Retinal pigment epithelial cell (primary cell): ENCODE measurements around the gene CEP20.

Source experiments
- DNase-seq: peaks from one replicate; pipeline ENCODE4 v3.0.0-alpha.2; 2010; ENCODE audit warnings: low read depth
- H3K4me3 ChIP-seq: 2 replicates; pipeline ENCODE4 v1.5.1; 2011; ENCODE audit warnings: mild to moderate bottlenecking, low read length, control low read depth, moderate library complexity
- TF ChIP-seq, protein P1 (sequence below): conservative IDR thresholded peaks from 2 replicates; pipeline ENCODE4 v1.5.1; 2011; ENCODE audit warnings: low read depth, low read length, control low read depth, inconsistent platforms

CEP20 gene

DNA sequence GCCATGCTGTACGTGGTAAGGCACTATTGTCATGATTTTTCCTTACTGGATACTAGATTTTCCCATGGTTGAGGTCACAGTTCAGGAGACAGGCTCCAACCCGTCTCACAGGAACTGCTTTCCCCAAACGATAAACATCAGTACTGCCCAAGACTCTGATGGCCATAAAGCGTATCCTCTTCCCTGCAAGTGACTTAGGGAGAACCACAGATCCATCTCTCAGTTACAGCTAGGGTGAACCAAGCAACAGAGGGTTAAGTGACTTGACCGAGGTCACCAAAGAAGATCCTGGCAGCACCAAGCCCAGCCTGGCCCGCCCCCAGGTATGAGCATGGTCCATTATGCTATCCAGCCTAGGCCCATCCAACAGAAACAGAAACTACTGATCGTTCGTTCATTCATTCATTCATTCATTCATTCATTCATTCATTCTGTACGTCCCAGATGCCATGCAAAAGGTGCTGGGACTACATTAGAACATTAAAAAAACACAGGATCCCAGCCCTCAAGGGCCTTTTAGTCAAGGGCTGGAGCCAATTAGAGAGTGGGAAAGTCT is 62.6 kb downstream of the CEP20 start:
- TF ChIP-seq, protein P1, sequence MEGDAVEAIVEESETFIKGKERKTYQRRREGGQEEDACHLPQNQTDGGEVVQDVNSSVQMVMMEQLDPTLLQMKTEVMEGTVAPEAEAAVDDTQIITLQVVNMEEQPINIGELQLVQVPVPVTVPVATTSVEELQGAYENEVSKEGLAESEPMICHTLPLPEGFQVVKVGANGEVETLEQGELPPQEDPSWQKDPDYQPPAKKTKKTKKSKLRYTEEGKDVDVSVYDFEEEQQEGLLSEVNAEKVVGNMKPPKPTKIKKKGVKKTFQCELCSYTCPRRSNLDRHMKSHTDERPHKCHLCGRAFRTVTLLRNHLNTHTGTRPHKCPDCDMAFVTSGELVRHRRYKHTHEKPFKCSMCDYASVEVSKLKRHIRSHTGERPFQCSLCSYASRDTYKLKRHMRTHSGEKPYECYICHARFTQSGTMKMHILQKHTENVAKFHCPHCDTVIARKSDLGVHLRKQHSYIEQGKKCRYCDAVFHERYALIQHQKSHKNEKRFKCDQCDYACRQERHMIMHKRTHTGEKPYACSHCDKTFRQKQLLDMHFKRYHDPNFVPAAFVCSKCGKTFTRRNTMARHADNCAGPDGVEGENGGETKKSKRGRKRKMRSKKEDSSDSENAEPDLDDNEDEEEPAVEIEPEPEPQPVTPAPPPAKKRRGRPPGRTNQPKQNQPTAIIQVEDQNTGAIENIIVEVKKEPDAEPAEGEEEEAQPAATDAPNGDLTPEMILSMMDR, result no peak

DNA sequence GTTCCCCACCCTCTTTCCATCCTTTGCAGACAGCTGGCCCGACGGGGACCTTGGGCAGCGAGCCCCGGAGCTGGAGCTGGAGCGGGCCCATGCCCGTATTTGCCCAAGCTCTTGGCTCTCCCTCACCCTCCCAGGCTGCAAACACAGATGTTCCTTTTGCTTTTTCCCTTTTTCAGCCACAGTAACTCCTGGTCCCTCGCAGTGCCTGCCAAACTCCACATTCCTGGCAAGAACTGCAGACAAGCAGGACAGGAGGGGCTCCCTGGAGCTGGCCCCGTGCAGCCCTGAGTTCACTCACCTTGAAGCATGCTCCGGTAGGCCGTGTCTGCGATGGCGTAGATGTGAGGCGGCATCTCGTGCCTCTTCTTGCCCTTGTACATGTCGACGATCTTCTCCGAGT is 65.4 kb downstream of the CEP20 start:
- DNase-seq, result no peak
- TF ChIP-seq, protein P1, result no peak
- H3K4me3 ChIP-seq, result no peak overlapping the region

More for the DNA sequence above, 62.6 kb downstream of the CEP20 start:
- no peak overlapping the region for H3K4me3 ChIP-seq
- no peak for DNase-seq

DNA sequence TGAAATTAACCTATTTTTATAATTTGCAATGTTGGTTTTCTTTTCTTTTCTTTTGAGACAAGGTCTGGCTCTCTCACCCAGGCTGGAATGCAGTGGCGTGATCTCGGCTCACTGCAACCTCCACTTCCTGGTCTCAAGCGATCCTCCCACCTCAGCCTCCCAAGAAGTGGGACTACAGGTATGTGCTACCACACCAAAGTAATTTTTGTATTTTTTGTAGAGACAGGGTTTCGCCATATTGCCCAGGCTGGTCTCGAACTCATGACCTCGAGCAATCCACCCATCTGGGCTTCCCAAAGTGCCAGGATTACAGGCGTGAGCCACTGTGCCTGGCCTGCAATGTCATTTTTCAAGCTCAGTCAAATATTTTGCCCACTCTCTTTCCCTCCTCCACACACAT is 67.6 kb downstream of the CEP20 start:
- H3K4me3 ChIP-seq, result no peak overlapping the region
- TF ChIP-seq, protein P1, result no peak

DNA sequence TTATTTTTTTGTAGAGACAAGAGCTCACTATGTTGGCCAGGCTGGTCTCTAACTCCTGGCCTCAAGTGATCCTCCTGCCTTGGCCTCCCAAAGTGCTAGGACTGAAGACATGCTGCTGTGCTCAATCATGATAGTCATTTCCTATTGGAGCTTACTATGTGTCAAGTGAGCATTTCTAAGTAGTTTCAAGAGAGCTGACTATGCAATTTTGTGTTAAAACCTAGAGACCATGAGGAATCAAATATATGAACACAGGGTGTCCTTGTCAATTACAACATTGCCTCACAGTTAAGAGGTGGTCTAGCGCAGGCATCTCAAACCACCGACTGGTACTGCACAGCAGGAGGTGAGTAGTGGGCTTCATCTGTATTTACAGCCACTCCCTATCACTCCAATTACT is 69.4 kb downstream of the CEP20 start:
- TF ChIP-seq, protein P1, result no peak
- H3K4me3 ChIP-seq, result no peak overlapping the region
- no peak for DNase-seq

More for the DNA sequence above, 67.6 kb downstream of the CEP20 start:
- no peak for DNase-seq

DNA sequence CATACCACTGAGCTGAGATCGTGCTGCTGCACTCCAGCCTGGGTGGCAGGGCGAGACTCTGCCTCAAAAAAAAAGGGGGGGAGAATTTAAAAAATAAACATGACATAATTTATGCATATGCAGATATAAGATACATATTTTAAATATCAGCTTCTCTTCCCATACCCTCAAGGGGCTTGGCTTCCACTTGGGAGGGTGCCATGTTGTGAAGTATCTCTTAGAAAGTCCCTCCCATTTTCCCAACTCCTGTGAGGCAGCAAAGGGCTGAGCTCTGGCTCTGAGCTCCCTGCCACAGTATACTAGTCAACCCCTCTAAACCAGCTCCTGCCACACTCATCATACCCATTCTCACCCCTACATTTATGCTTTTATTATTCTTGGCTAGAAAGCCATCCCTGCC is 71.0 kb downstream of the CEP20 start:
- TF ChIP-seq, protein P1, result no peak
- H3K4me3 ChIP-seq, result no peak overlapping the region
- no peak for DNase-seq

DNA sequence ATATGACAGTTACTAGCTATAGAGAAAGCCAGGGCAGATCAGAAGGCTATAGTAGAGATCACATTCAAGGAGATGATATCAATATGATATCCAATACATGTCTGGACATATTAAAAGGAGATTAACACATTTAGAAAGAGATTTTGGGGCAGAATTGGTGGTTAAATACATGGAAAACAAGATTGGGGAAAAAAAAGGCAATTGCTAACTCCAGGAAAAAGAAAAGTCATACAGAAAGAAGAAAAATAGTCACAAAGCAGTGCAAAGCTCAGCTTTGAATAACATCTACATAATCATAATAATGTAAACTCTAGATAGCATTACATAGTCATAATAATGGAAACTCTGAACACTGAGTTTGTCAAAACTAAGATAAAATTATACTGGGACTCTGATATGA is 72.2 kb downstream of the CEP20 start:
- no peak overlapping the region for H3K4me3 ChIP-seq
- no peak for DNase-seq
- TF ChIP-seq, protein P1, result no peak
